ENCODE results near the gene C15orf39. TPM values are rescaled to one million over a fixed set of nuclear protein-coding genes. Genes with fewer than 3 reads are reported as not detected.

Gene C15orf39
- polyA plus RNA-seq, 1 donor from 2014 or later, result not detected

GRCh38 chr15:75193272-75193671 lies 8.4 kb upstream of the C15orf39 start:
- no peak overlapping the region for H3K27ac ChIP-seq (ENCODE audit: low read length)
- H2AFZ ChIP-seq (ENCODE audit: low read depth, low read length), result no peak overlapping the region
- H3K27me3 ChIP-seq (ENCODE audit: insufficient read depth, low read depth, low read length), result no peaks in the 10 kb centered on the region
- H4K20me1 ChIP-seq (ENCODE audit: insufficient read depth), result no peaks in the 10 kb centered on the region
- H3F3A ChIP-seq (ENCODE audit: insufficient read depth, low read length, poor library complexity, severe bottlenecking), result no peaks in the 10 kb centered on the region
- H3K4me3 ChIP-seq (ENCODE audit: low read length), result no peak overlapping the region
- H3K9me3 ChIP-seq (ENCODE audit: low read length), result no peaks in the 10 kb centered on the region
- H3K36me3 ChIP-seq (ENCODE audit: insufficient read depth, low read length), result no peaks in the 10 kb centered on the region
- TF ChIP-seq POLR2AphosphoS5 (IDR thresholded peaks at IDR 0.05) (no peak), RAD21 (conservative IDR thresholded peaks at IDR 0.05) (no peak), CTCF (IDR thresholded peaks at IDR 0.05; ENCODE audit: poor library complexity, severe bottlenecking) (no peak), REST (IDR thresholded peaks at IDR 0.05; ENCODE audit: borderline replicate concordance) (no peak), SMC3 (conservative IDR thresholded peaks at IDR 0.05; ENCODE audit: poor library complexity) (no peak), EP300 (conservative IDR thresholded peaks at IDR 0.05; ENCODE audit: poor library complexity, severe bottlenecking) (no peak), TAF1 (IDR thresholded peaks at IDR 0.05; ENCODE audit: low read depth) (no peak), MXI1 (conservative IDR thresholded peaks at IDR 0.05; ENCODE audit: poor library complexity, severe bottlenecking) (no peak), EZH2 (IDR thresholded peaks at IDR 0.05; ENCODE audit: borderline replicate concordance, insufficient read depth, low read length, poor library complexity, severe bottlenecking) (no peak)
- H3K9ac ChIP-seq (ENCODE audit: low read length), result no peak overlapping the region
- H3K4me2 ChIP-seq (ENCODE audit: low read length), result no peak overlapping the region
- no peaks in the 10 kb centered on the region for H3K79me2 ChIP-seq (replicated peaks; ENCODE audit: insufficient read depth, low read length)
- H3K9me2 ChIP-seq (ENCODE audit: insufficient read depth, low read length), result no peaks in the 10 kb centered on the region

- Histone ChIP-seq H3K36me3 (ENCODE audit: insufficient read depth, low read length) (no peaks in the 10 kb centered on the region), H3F3A (ENCODE audit: insufficient read depth, low read length, poor library complexity, severe bottlenecking) (no peaks in the 10 kb centered on the region), H3K9me2 (ENCODE audit: insufficient read depth, low read length) (no peaks in the 10 kb centered on the region), H3K27me3 (ENCODE audit: insufficient read depth, low read depth, low read length) (no peaks in the 10 kb centered on the region), H3K9ac (ENCODE audit: low read length) (no peak overlapping the region), H3K79me2 (replicated peaks; ENCODE audit: insufficient read depth, low read length) (no peaks in the 10 kb centered on the region), H3K4me2 (ENCODE audit: low read length) (no peak overlapping the region), H4K20me1 (ENCODE audit: insufficient read depth) (no peaks in the 10 kb centered on the region), H2AFZ (ENCODE audit: low read depth, low read length) (no peak overlapping the region), H3K9me3 (ENCODE audit: low read length) (no peaks in the 10 kb centered on the region), H3K27ac (ENCODE audit: low read length) (no peak overlapping the region), H3K4me3 (ENCODE audit: low read length) (no peak overlapping the region)
- TF ChIP-seq RAD21 (conservative IDR thresholded peaks at IDR 0.05) (no peak), POLR2AphosphoS5 (IDR thresholded peaks at IDR 0.05) (no peak), EZH2 (IDR thresholded peaks at IDR 0.05; ENCODE audit: borderline replicate concordance, insufficient read depth, low read length, poor library complexity, severe bottlenecking) (no peak), SMC3 (conservative IDR thresholded peaks at IDR 0.05; ENCODE audit: poor library complexity) (no peak), REST (IDR thresholded peaks at IDR 0.05; ENCODE audit: borderline replicate concordance) (no peak), MXI1 (conservative IDR thresholded peaks at IDR 0.05; ENCODE audit: poor library complexity, severe bottlenecking) (no peak)
These were observed 7.7 kb upstream of the C15orf39 start for GRCh38 chr15:75193976-75194375.

Data from neural cell (in vitro differentiated cells).